K562 (cell line): ENCODE measurements around the gene ZNF200. TPM values are rescaled to one million over a fixed set of nuclear protein-coding genes. Genes with fewer than 3 reads are reported as not detected.

Source experiments
- BHLHE40 ChIP-seq: IDR thresholded peaks from 2 replicates; pipeline ENCODE4 v1.6.1; 2011; ENCODE audit warnings: low read length, improper control_type of control experiment
- C11orf30 ChIP-seq: fragments of 450-650 bp; IDR thresholded peaks from 2 replicates; pipeline ENCODE4 v1.6.1; 2016; ENCODE audit warnings: low read depth, mild to moderate bottlenecking
- CAMTA2 ChIP-seq: fragments of 250-450 bp; sonication (Bioruptor Pico); conservative IDR thresholded peaks from 2 replicates; pipeline ENCODE4 v1.5.1; 2022
- CSDE1 ChIP-seq, 2 experiments: fragments of 450-650 bp; IDR thresholded peaks; 2 replicates each; pipeline ENCODE4 v1.6.1; 2016; ENCODE audit warnings: mild to moderate bottlenecking in 1 of 2
- EGR1 ChIP-seq: fragments of 450-650 bp; conservative IDR thresholded peaks from 2 replicates; pipeline ENCODE4 v1.6.1; 2017; ENCODE audit warnings: mild to moderate bottlenecking
- ETV6 ChIP-seq, 3 experiments: fragments of 150-350 bp in 1 of 3; sonication (generic) in 1 of 3; formaldehyde crosslinking in 1 of 3; IDR thresholded peaks; 2 replicates each; pipeline versions ENCODE4 v1.6.1 to v1.8.0; 2014 to 2022; ENCODE audit warnings: borderline replicate concordance in 2 of 3, low read depth in 2 of 3, antibody characterized with exemption in 1 of 3, low read length in 1 of 3, mild to moderate bottlenecking in 1 of 3, missing genetic modification reagents in 1 of 3
- FUS ChIP-seq: fragments of 200-400 bp; formaldehyde crosslinking; optimal IDR thresholded peaks from 2 replicates; pipeline ENCODE3; 2017; ENCODE audit warnings: low read depth, low read length
- GTF2E2 ChIP-seq: fragments of 200-800 bp; sonication (Bioruptor generic); IDR thresholded peaks from 2 replicates; pipeline ENCODE4 v1.6.1; 2016; ENCODE audit warnings: missing genetic modification characterization, missing compliant biosample characterization
- HMGN3 ChIP-seq: IDR thresholded peaks from 2 replicates; pipeline ENCODE4 v1.6.1; 2011; ENCODE audit warnings: borderline replicate concordance, low read depth, mild to moderate bottlenecking, mixed read lengths, low read length; ENCODE audit not compliant: insufficient read length; ENCODE audit errors: extremely low read depth
- ILF3 ChIP-seq: fragments of 450-650 bp; IDR thresholded peaks from 2 replicates; pipeline ENCODE4 v1.6.1; 2018; ENCODE audit warnings: antibody characterized with exemption, mild to moderate bottlenecking, moderate library complexity, borderline replicate concordance
- KLF16 ChIP-seq: IDR thresholded peaks from 2 replicates; pipeline ENCODE4 v1.6.1; 2016; ENCODE audit warnings: antibody characterized with exemption
- MEIS2 ChIP-seq: fragments of 450-650 bp; IDR thresholded peaks from 2 replicates; pipeline ENCODE4 v1.6.1; 2014; ENCODE audit warnings: mild to moderate bottlenecking; ENCODE audit not compliant: partially characterized antibody
- MYC ChIP-seq, 2 experiments: fragments of 250-450 bp in 1 of 2; sonication (Bioruptor Pico) in 1 of 2; IDR thresholded peaks; 2 replicates each; pipeline versions ENCODE4 v1.5.1 to v1.6.1; 2012 to 2021; ENCODE audit warnings: low read depth in 2 of 2, borderline replicate concordance in 1 of 2, improper control_type of control experiment in 1 of 2, low read length in 1 of 2, mild to moderate bottlenecking in 1 of 2, moderate library complexity in 1 of 2
- NRF1 ChIP-seq, 2 experiments: fragments of 450-650 bp; IDR thresholded peaks in 1 of 2; conservative IDR thresholded peaks in 1 of 2; 2 replicates each; pipeline ENCODE4 v1.6.1; 2014; ENCODE audit warnings: mild to moderate bottlenecking in 2 of 2
- PML ChIP-seq: IDR thresholded peaks from 2 replicates; pipeline ENCODE4 v1.6.1; 2012; ENCODE audit warnings: low read length, inconsistent platforms
- RBM25 ChIP-seq: fragments of 200-400 bp; formaldehyde crosslinking; IDR thresholded peaks from 2 replicates; pipeline ENCODE4 v1.6.1; 2018; ENCODE audit warnings: low read length, low read depth, moderate library complexity; ENCODE audit not compliant: severe bottlenecking
- RFX5 ChIP-seq: IDR thresholded peaks from 2 replicates; pipeline ENCODE4 v1.6.1; 2011; ENCODE audit warnings: low read depth, mild to moderate bottlenecking, improper control_type of control experiment, low read length
- SMAD1 ChIP-seq: fragments of 150-350 bp; IDR thresholded peaks from 2 replicates; pipeline ENCODE4 v1.6.1; 2014; ENCODE audit warnings: low read length, low read depth; ENCODE audit not compliant: partially characterized antibody
- SOX6 ChIP-seq: fragments of 450-650 bp; IDR thresholded peaks from 2 replicates; pipeline ENCODE4 v1.6.1; 2014; ENCODE audit warnings: mild to moderate bottlenecking
- SP2 ChIP-seq: IDR thresholded peaks from 2 replicates; pipeline ENCODE4 v1.6.1; 2011; ENCODE audit warnings: mild to moderate bottlenecking, low read depth, low read length, moderate library complexity; ENCODE audit not compliant: poor library complexity, severe bottlenecking; ENCODE audit errors: extremely low read depth
- TAF15 ChIP-seq: fragments of 200-400 bp; formaldehyde crosslinking; IDR thresholded peaks from 2 replicates; pipeline ENCODE4 v1.6.1; 2017; ENCODE audit warnings: mild to moderate bottlenecking, low read depth, low read length, moderate library complexity
- TCFL5 ChIP-seq: fragments of 250-450 bp; sonication (Bioruptor Pico); conservative IDR thresholded peaks from 2 replicates; pipeline ENCODE4 v1.6.1; 2021; ENCODE audit warnings: mild to moderate bottlenecking, moderate library complexity, matching md5 sums
- TEAD4 ChIP-seq, 2 experiments: sonication (generic) in 1 of 2; formaldehyde crosslinking in 1 of 2; IDR thresholded peaks; 2 replicates each; pipeline versions ENCODE4 v1.6.1 to v1.8.0; 2012 to 2022; ENCODE audit warnings: borderline replicate concordance in 1 of 2, inconsistent platforms in 1 of 2, low read length in 1 of 2, mild to moderate bottlenecking in 1 of 2, missing genetic modification reagents in 1 of 2
- ZNF311 ChIP-seq: fragments of 250-450 bp; sonication (Bioruptor Pico); IDR thresholded peaks from 2 replicates; pipeline ENCODE4 v1.4.0; 2020; ENCODE audit warnings: mild to moderate bottlenecking, moderate library complexity
- ZNF445 ChIP-seq: fragments of 250-450 bp; sonication (Bioruptor Pico); IDR thresholded peaks from 2 replicates; pipeline ENCODE4 v1.4.0; 2020; ENCODE audit warnings: low read depth, mild to moderate bottlenecking, moderate library complexity
- polyA plus RNA-seq, 8 experiments: library from polyadenylated mRNA; depleted of rRNA in 4 of 8; stranded (reverse) in 5 of 8; unstranded in 3 of 8; fragments of >200 nt; fragmentation: Nextera tagmentation in 2 of 8; fragmentation: Illumina TruSeq in 1 of 8; extraction: Ambion mirVana in 2 of 8; extraction: Trizol in 1 of 8; gene quantifications; 2 replicates each; pipeline versions ENCODE4 v1.2.1 to v1.2.3, GENCODE V29; 2011 to 2014; ENCODE audit warnings: inconsistent platforms in 1 of 8, missing spikeins in 1 of 8
- total RNA-seq, 7 experiments: library from RNA; depleted of rRNA in 6 of 7; stranded (reverse); fragments of >200 nt in 6 of 7; fragmentation: Illumina TruSeq in 2 of 7; extraction: Trizol in 2 of 7; gene quantifications; 2 replicates each; pipeline versions ENCODE4 v1.2.1 to v1.2.3, GENCODE V29; 2011 to 2021; ENCODE audit warnings: low replicate concordance in 1 of 7
- TF ChIP-seq, protein P1 (sequence below): fragments of 450-650 bp; IDR thresholded peaks from 2 replicates; pipeline ENCODE4 v1.6.1; 2016; ENCODE audit warnings: borderline replicate concordance

ZNF200 gene
- total and polyA plus RNA-seq, 9 of the 15 experiments (the other 6 are each of a cell fraction or from before 2014, with no cell fraction given), result 4.8 to 14.5 (median 9.2) TPM

DNA sequence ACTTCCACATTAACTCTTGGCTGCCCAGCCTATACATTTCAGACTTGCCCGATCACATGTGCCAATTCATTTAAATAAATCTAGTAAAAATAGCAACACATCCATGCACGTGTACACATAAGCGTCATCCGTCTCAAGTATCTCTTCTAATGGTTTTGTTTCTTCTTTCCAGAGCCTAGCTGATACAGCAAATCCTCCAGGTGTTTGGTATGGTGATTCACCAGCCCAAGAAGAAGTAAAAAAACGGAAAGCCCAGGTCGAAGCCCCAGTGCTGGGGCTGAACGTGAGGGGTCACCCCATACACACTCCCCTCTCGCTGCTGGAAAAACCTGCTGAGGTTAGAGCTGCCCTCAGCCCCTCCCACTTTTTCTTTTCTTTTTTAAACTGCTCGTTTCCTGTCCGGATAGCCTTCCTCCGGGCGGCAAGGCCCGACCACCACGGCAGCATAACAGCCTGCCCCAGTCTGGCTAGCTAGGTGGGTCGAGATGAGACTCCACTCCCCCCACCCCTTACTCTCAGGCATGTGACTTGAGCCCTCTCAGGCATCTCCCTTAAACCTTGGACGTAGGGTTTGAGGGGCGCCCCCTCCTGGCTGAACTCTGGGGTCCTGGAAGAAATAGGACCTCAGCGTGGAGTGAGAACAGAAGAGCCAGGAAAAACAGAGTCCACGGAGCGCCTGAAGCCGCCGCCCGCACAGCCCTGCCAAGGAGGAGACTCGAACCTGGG, 60.9 kb downstream of the ZNF200 start (continued):
- TF ChIP-seq, protein P1, sequence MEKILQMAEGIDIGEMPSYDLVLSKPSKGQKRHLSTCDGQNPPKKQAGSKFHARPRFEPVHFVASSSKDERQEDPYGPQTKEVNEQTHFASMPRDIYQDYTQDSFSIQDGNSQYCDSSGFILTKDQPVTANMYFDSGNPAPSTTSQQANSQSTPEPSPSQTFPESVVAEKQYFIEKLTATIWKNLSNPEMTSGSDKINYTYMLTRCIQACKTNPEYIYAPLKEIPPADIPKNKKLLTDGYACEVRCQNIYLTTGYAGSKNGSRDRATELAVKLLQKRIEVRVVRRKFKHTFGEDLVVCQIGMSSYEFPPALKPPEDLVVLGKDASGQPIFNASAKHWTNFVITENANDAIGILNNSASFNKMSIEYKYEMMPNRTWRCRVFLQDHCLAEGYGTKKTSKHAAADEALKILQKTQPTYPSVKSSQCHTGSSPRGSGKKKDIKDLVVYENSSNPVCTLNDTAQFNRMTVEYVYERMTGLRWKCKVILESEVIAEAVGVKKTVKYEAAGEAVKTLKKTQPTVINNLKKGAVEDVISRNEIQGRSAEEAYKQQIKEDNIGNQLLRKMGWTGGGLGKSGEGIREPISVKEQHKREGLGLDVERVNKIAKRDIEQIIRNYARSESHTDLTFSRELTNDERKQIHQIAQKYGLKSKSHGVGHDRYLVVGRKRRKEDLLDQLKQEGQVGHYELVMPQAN, result peak; percentile 41; the same call in 1 of the 2 replicates
- TF ChIP-seq MYC (IDR thresholded peaks at IDR 0.05; ENCODE audit: low read depth, low read length) (peak; percentile 60), MYC (CRISPR knock-in tag; IDR thresholded peaks at IDR 0.05; ENCODE audit: borderline replicate concordance, low read depth) (no peak), BHLHE40 (peak; percentile 30; the same call in 1 of the 2 replicates), MEIS2 (no peak), SMAD1 (no peak), TAF15 (no peak), ETV6 (IDR thresholded peaks at IDR 0.05; ENCODE audit: borderline replicate concordance in 1 of 2, low read depth in 2 of 2, low read length in 1 of 2) (no peak), ETV6 (CRISPR knock-in tag; IDR thresholded peaks at IDR 0.05; ENCODE audit: borderline replicate concordance) (no peak), TEAD4 (IDR thresholded peaks at IDR 0.05; ENCODE audit: low read length) (no peak), TEAD4 (CRISPR knock-in tag; IDR thresholded peaks at IDR 0.05; ENCODE audit: borderline replicate concordance) (no peak), SP2 (no peak), ILF3 (no peak), HMGN3 (no peak), TCFL5 (CRISPR knock-in tag) (no peak), ZNF311 (no peak), ZNF445 (CRISPR knock-in tag) (no peak), CAMTA2 (no peak), RBM25 (no peak), RFX5 (no peak), FUS (no peak), PML (no peak), KLF16 (0 out of 2 replicates have a peak, but pooled peaks have one; percentile 6), EGR1 (no peak), SOX6 (0 out of 2 replicates have a peak, but pooled peaks have one; percentile 20), CSDE1 (IDR thresholded peaks at IDR 0.05) (no peak), GTF2E2 (tag) (no peak), C11orf30 (0 out of 2 replicates have a peak, but pooled peaks have one; percentile 23), NRF1 (conservative IDR thresholded peaks at IDR 0.05 in 1 of 2, IDR thresholded peaks at IDR 0.05 in 1 of 2) (no peak)
